Mesendoderm (in vitro differentiated cells): Measurements from ENCODE around the gene SMC4.

Source experiments
- DNase-seq: peaks from one replicate; pipeline ENCODE4 v3.0.0; 2013
- H2AK5ac ChIP-seq: 2 replicates; pipeline ENCODE4 v1.6.1; 2013; ENCODE audit warnings: low read length, inconsistent platforms
- H2BK120ac ChIP-seq: 2 replicates; pipeline ENCODE4 v1.6.1; 2013; ENCODE audit warnings: low read depth, mild to moderate bottlenecking, low read length, moderate library complexity, mixed read lengths
- H2BK15ac ChIP-seq: replicated peaks from 2 replicates; pipeline ENCODE4 v1.6.1; 2013; ENCODE audit warnings: low read depth, mild to moderate bottlenecking, moderate library complexity
- H2BK5ac ChIP-seq: 2 replicates; pipeline ENCODE4 v1.6.1; 2013; ENCODE audit warnings: low read length, inconsistent platforms
- H3K18ac ChIP-seq: 2 replicates; pipeline ENCODE4 v1.6.1; 2013; ENCODE audit warnings: mild to moderate bottlenecking, low read length, mixed read lengths
- H3K23ac ChIP-seq: one replicate; pipeline ENCODE4 v1.6.1; 2013; ENCODE audit warnings: low read length
- H3K27ac ChIP-seq: 2 replicates; pipeline ENCODE4 v1.5.1; 2013; ENCODE audit warnings: low read depth, mild to moderate bottlenecking, inconsistent platforms, low read length, moderate library complexity
- H3K27me3 ChIP-seq: 2 replicates; pipeline ENCODE4 v1.6.1; 2013; ENCODE audit warnings: low read length, control low read depth, mild to moderate bottlenecking, inconsistent platforms; ENCODE audit not compliant: insufficient read depth, poor library complexity
- H3K36me3 ChIP-seq: 2 replicates; pipeline ENCODE4 v1.6.1; 2013; ENCODE audit warnings: low read length, inconsistent platforms; ENCODE audit not compliant: control insufficient read depth, insufficient read depth
- H3K4ac ChIP-seq: one replicate; pipeline ENCODE4 v1.6.1; 2013; ENCODE audit warnings: low read depth, mild to moderate bottlenecking, low read length, moderate library complexity
- H3K4me1 ChIP-seq: 2 replicates; pipeline ENCODE4 v1.6.1; 2013; ENCODE audit warnings: low read depth, low read length, inconsistent platforms; ENCODE audit not compliant: control insufficient read depth
- H3K4me2 ChIP-seq: 2 replicates; pipeline ENCODE4 v1.6.1; 2013; ENCODE audit warnings: low read length
- H3K4me3 ChIP-seq: 2 replicates; pipeline ENCODE4 v1.5.1; 2013; ENCODE audit warnings: mild to moderate bottlenecking, low read length
- H3K56ac ChIP-seq: one replicate; pipeline ENCODE4 v1.6.1; 2013; ENCODE audit warnings: low read length
- H3K79me1 ChIP-seq: 2 replicates; pipeline ENCODE4 v1.6.1; 2013; ENCODE audit warnings: low read length, inconsistent platforms
- H3K79me2 ChIP-seq: 2 replicates; pipeline ENCODE4 v1.6.1; 2013; ENCODE audit warnings: mild to moderate bottlenecking, low read length; ENCODE audit not compliant: control insufficient read depth, insufficient read depth
- H3K9ac ChIP-seq: 2 replicates; pipeline ENCODE4 v1.6.1; 2013; ENCODE audit warnings: low read length, inconsistent platforms
- H4K5ac ChIP-seq: one replicate; pipeline ENCODE4 v1.6.1; 2013; ENCODE audit warnings: low read length
- H4K8ac ChIP-seq: one replicate; pipeline ENCODE4 v1.6.1; 2013; ENCODE audit warnings: low read depth, mild to moderate bottlenecking, control low read depth, low read length, moderate library complexity
- WGBS: extraction: QIAGEN DNeasy Blood & Tissue Kit; methylation state at CpG from one replicate; pipeline ENCODE4 v1.1.7; 2013; ENCODE audit warnings: low lambda C conversion rate, missing lambda C conversion rate; ENCODE audit not compliant: insufficient coverage; ENCODE audit errors: extremely low coverage; 5-methylcytosine and 5-hydroxymethylcytosine counted together

Gene SMC4

DNA sequence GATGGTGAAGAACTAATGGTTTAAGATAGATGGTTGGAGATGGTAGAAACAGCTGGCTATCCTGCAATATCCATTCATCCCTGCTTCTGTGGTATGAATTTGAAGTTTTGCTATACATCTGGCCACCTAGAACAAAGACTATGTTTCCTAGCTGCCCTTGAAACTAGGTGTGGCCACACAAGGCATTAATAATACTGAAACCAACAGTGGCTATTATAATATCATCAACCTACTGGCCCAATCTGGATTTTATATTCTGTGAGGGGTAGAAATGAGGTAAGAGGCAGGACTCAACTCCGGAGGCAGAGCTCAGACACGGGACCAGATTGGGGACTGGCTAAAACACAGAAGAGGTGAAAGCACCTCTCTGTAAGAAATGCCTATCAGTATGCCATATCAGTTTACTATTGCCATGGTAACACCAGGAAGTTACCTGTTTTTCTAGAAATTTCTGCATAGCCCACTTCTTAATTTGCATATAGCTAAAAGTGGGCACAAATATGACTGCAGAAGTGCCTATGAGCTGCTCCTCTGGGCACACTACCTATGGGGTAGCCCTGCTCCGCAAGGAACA, 8.8 kb upstream of the SMC4 start:
- WGBS = no CpG with 5 or more reads among the region's 3 CpGs
- Histone ChIP-seq H4K8ac (no peak overlapping the region), H3K27ac (no peak overlapping the region), H2BK120ac (no peak overlapping the region), H3K9ac (no peak overlapping the region), H3K4me2 (no peak overlapping the region), H3K27me3 (no peaks in the 10 kb centered on the region), H3K4ac (no peak overlapping the region), H3K79me2 (no peaks in the 10 kb centered on the region), H3K56ac (no peak overlapping the region), H3K79me1 (peaks cover 6% of the 10 kb centered on the region), H2AK5ac (no peak overlapping the region), H3K4me3 (no peak overlapping the region), H2BK15ac (no peak overlapping the region), H3K4me1 (no peaks in the 10 kb centered on the region), H3K36me3 (no peaks in the 10 kb centered on the region), H3K18ac (no peak overlapping the region), H2BK5ac (no peak overlapping the region), H3K23ac (no peak overlapping the region), H4K5ac (no peak overlapping the region)
- no peak for DNase-seq

DNA sequence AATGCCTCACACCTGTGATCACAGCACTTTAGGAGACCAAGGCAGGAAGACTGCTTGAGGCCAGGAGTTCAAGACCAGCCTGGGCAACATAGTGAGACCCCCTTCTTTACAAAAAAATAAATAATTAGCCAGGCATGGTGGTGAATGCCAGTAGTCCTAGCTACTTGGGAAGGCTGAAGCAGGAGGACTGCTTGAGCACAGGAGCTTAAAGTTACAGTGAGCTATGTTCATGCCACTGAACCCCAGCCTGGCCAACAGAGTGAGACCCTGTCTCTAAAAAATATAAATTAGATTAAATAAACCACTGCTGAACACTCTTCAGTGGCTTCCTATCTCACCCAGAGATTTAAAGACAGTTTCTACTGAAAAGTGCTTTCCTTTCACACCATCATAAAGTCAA, 6.7 kb upstream of the SMC4 start:
- Histone ChIP-seq H2BK15ac (no peak overlapping the region), H3K4me2 (no peak overlapping the region), H3K56ac (no peak overlapping the region), H2BK5ac (no peak overlapping the region), H3K4me3 (no peak overlapping the region), H3K4ac (no peak overlapping the region), H4K8ac (no peak overlapping the region), H3K23ac (no peak overlapping the region), H3K27me3 (no peaks in the 10 kb centered on the region), H3K79me1 (peaks cover 6% of the 10 kb centered on the region), H3K79me2 (no peaks in the 10 kb centered on the region), H3K18ac (no peak overlapping the region), H3K9ac (no peak overlapping the region), H2BK120ac (no peak overlapping the region), H2AK5ac (no peak overlapping the region), H4K5ac (no peak overlapping the region), H3K27ac (no peak overlapping the region), H3K4me1 (no peaks in the 10 kb centered on the region), H3K36me3 (no peaks in the 10 kb centered on the region)
- no peak for DNase-seq

DNA sequence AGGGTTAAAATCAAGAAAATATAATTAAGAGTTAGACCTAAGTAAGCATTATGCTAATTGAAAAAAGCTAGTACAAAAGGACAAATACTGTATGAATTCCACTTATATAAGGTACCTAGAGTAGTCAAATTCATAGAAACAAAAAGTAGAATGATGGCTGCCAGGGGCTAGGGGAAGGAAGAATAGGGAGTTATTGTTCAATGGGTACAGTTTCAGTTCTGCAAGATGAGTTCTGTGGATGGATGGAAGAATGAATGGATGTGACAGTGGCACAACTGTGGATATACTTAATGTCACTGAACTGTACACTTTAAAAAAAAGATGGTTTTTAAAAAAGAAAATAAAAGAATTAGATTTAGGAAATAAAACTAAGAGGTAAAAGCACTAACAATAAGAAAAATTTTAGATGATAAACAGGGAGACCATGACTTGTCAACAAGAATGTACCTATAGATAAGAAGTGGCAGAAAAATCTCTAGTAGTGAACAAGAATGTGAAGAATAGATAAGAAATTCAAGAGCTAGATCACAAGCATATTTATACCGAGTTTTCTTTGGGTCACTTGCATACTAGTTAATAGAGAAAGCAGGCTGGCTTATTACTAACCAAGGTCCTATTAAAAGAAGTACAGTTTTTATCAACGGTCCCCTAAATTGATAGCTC, 6.0 kb upstream of the SMC4 start:
- H3K4me3 ChIP-seq = no peak overlapping the region
- no peak overlapping the region for H4K5ac ChIP-seq
- H3K27ac ChIP-seq = no peak overlapping the region
- no peak overlapping the region for H3K23ac ChIP-seq
- H3K9ac ChIP-seq = no peak overlapping the region
- H3K18ac ChIP-seq = no peak overlapping the region
- no peaks in the 10 kb centered on the region for H3K79me2 ChIP-seq
- no peaks in the 10 kb centered on the region for H3K4me1 ChIP-seq
- H3K27me3 ChIP-seq = no peaks in the 10 kb centered on the region
- no CpG with 5 or more reads among the region's 2 CpGs for WGBS
- H3K56ac ChIP-seq = no peak overlapping the region
- no peak overlapping the region for H3K4ac ChIP-seq
- no peak overlapping the region for H3K4me2 ChIP-seq
- H2BK5ac ChIP-seq = no peak overlapping the region
- no peaks in the 10 kb centered on the region for H3K36me3 ChIP-seq
- peaks cover 6% of the 10 kb centered on the region for H3K79me1 ChIP-seq
- H4K8ac ChIP-seq = no peak overlapping the region
- H2AK5ac ChIP-seq = no peak overlapping the region
- no peak overlapping the region for H2BK15ac ChIP-seq
- no peak for DNase-seq
- H2BK120ac ChIP-seq = no peak overlapping the region

DNA sequence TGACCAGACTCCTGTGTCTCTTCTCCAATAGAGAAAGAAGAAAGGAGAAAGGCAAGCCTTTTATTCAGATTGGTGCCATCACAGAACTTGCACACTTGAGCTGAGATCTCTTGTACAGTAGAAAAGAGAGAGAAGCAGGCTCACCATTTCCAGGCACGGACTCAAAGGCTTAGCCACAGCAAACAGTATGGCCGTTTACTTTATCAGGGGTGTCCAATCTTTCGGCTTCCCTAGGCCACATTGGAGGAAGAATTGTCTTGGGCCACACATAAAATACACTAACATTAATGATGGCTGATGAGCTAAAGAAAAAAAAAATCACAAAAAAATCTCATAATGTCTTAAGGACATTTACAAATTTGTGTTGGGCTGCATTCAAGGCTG, 5.4 kb upstream of the SMC4 start:
- H3K27ac ChIP-seq = no peak overlapping the region
- no peak overlapping the region for H3K56ac ChIP-seq
- no peak overlapping the region for H2BK15ac ChIP-seq
- no peak overlapping the region for H3K9ac ChIP-seq
- no peak overlapping the region for H3K4ac ChIP-seq
- H3K79me2 ChIP-seq = no peaks in the 10 kb centered on the region
- H2BK5ac ChIP-seq = no peak overlapping the region
- no peak overlapping the region for H3K23ac ChIP-seq
- H3K36me3 ChIP-seq = no peaks in the 10 kb centered on the region
- H3K4me2 ChIP-seq = no peak overlapping the region
- H3K18ac ChIP-seq = no peak overlapping the region
- H2BK120ac ChIP-seq = no peak overlapping the region
- H2AK5ac ChIP-seq = no peak overlapping the region
- H4K5ac ChIP-seq = no peak overlapping the region
- DNase-seq = no peak
- no peak overlapping the region for H3K4me3 ChIP-seq
- H3K79me1 ChIP-seq = peaks cover 6% of the 10 kb centered on the region
- WGBS = no CpG with 5 or more reads among the region's 3 CpGs
- H3K4me1 ChIP-seq = no peaks in the 10 kb centered on the region
- H3K27me3 ChIP-seq = no peaks in the 10 kb centered on the region
- peak overlapping the region; percentile 56 for H4K8ac ChIP-seq

DNA sequence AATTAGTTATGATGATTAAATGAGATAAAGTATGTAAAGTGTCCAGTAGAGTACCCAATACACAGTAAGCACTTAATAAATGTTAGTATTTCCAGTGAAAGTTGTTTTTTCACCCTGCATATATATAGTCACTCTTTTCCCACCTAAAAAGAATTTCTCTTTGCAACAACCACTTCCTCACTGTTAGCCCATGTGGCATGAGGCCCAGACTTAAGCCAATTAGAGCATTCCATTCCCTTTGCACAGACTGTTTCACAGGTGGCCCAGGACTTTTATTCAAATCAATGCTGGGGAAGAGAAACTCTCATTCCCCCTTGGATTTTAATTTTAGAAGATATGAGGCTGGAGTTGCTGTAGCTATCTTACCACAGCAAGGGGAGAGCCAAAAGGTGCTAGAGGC, 4.2 kb upstream of the SMC4 start:
- no peak overlapping the region for H4K5ac ChIP-seq
- H3K4me2 ChIP-seq = no peak overlapping the region
- peaks cover 8% of the 10 kb centered on the region for H3K79me2 ChIP-seq
- no peak overlapping the region for H2BK120ac ChIP-seq
- H3K36me3 ChIP-seq = no peaks in the 10 kb centered on the region
- H3K79me1 ChIP-seq = peaks cover 6% of the 10 kb centered on the region
- H3K27ac ChIP-seq = no peak overlapping the region
- no peak overlapping the region for H4K8ac ChIP-seq
- H3K56ac ChIP-seq = no peak overlapping the region
- H3K4ac ChIP-seq = no peak overlapping the region
- DNase-seq = peak; percentile 86
- H2BK15ac ChIP-seq = no peak overlapping the region
- H3K9ac ChIP-seq = no peak overlapping the region
- no peaks in the 10 kb centered on the region for H3K4me1 ChIP-seq
- no peak overlapping the region for H3K4me3 ChIP-seq
- no peaks in the 10 kb centered on the region for H3K27me3 ChIP-seq
- H3K18ac ChIP-seq = no peak overlapping the region
- H2BK5ac ChIP-seq = no peak overlapping the region
- no peak overlapping the region for H2AK5ac ChIP-seq
- no peak overlapping the region for H3K23ac ChIP-seq

DNA sequence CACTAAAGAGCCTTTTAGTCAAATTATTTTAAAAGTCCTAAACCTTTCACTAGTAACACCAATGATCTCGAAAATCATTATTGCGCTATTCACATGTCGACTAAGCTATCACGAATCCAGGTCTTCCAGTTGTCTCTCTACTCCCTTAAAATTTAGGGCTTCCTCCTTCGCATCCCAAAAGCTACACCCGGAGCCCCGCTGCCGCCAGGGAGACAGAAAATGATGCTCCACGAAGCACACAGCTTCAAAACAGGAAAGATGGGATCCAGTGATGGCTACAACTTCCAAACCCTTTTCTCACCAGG, 678 bp upstream of the SMC4 start:
- no peaks in the 10 kb centered on the region for H3K79me1 ChIP-seq
- H4K5ac ChIP-seq = no peak overlapping the region
- peak overlapping the region; percentile 88 for H3K9ac ChIP-seq
- WGBS = no CpG with 5 or more reads among the region's 9 CpGs
- DNase-seq = no peak
- H2AK5ac ChIP-seq = no peak overlapping the region
- no peak overlapping the region for H2BK120ac ChIP-seq
- no peak overlapping the region for H3K4ac ChIP-seq
- H3K36me3 ChIP-seq = no peaks in the 10 kb centered on the region
- no peaks in the 10 kb centered on the region for H3K4me1 ChIP-seq
- H3K27ac ChIP-seq = peak overlapping the region; percentile 66
- peak overlapping the region; percentile 94 for H3K56ac ChIP-seq
- H3K4me3 ChIP-seq = peak overlapping the region; percentile 92
- no peak overlapping the region for H3K23ac ChIP-seq
- peak overlapping the region; percentile 43 for H3K4me2 ChIP-seq
- peak overlapping the region; percentile 95 for H3K18ac ChIP-seq
- H3K79me2 ChIP-seq = peaks cover 34% of the 10 kb centered on the region
- no peaks in the 10 kb centered on the region for H3K27me3 ChIP-seq
- no peak overlapping the region for H2BK15ac ChIP-seq
- no peak overlapping the region for H2BK5ac ChIP-seq
- no peak overlapping the region for H4K8ac ChIP-seq
